H7 (cell line): ENCODE measurements around the gene CSNK1D. TPM values are rescaled to one million over a fixed set of nuclear protein-coding genes. Genes with fewer than 3 reads are reported as not detected.

ENCODE experiments used
- DNase-seq: peaks from one replicate; pipeline ENCODE4 v3.0.0; 2012
- H3K27me3 ChIP-seq: 2 replicates; pipeline ENCODE4 v1.6.0; 2011; ENCODE audit warnings: mild to moderate bottlenecking, low read length; ENCODE audit not compliant: control insufficient read depth, insufficient read depth
- H3K36me3 ChIP-seq: replicated peaks from 2 replicates; pipeline ENCODE4 v1.5.1; 2011; ENCODE audit warnings: low read length; ENCODE audit not compliant: control insufficient read depth, insufficient read depth
- H3K4me3 ChIP-seq: 2 replicates; pipeline ENCODE4 v1.5.1; 2011; ENCODE audit warnings: low read depth, mild to moderate bottlenecking, control low read depth, low read length, moderate library complexity; ENCODE audit not compliant: insufficient read depth
- total RNA-seq: library from RNA; depleted of rRNA; stranded (reverse); fragments of >200 nt; shearing (Covaris generic); gene quantifications from 2 replicates; pipeline ENCODE4 v1.2.3, GENCODE V29; 2014; rRNA removed

CSNK1D gene
- total RNA-seq: 31.7 and 37.3 TPM in 2 replicates

- Histone ChIP-seq H3K27me3 (no peaks in the 10 kb centered on the region), H3K36me3 (peaks cover 10% of the 10 kb centered on the region), H3K4me3 (peak within 1 kb of the TSS; percentile 52)
- DNase-seq: peak; percentile 100
Observed at GRCh38 chr17:82273327-82274133, at the start of gene CSNK1D. CSNK1D (minus strand) TSS chr17:82273700; CDS start chr17:82273381, 319 bp downstream.

- DNase-seq: no peak
- no peak overlapping the region for H3K4me3 ChIP-seq
- no peaks in the 10 kb centered on the region for H3K36me3 ChIP-seq
- no peaks in the 10 kb centered on the region; the same call in 1 of the 2 replicates for H3K27me3 ChIP-seq
Observed at GRCh38 chr17:82322526-82323453, 49.3 kb upstream of the CSNK1D start.

GRCh38 chr17:82321947-82322466 is 48.5 kb upstream of the CSNK1D start:
- Histone ChIP-seq H3K36me3 (no peaks in the 10 kb centered on the region), H3K27me3 (no peaks in the 10 kb centered on the region), H3K4me3 (no peak overlapping the region)
- no peak for DNase-seq

- DNase-seq: peak; percentile 98
- no peak overlapping the region for H3K4me3 ChIP-seq
- H3K27me3 ChIP-seq: no peaks in the 10 kb centered on the region
- H3K36me3 ChIP-seq: no peaks in the 10 kb centered on the region
Observed at GRCh38 chr17:82320956-82321927, 47.7 kb upstream of the CSNK1D start.

GRCh38 chr17:82320140-82320840 is 46.8 kb upstream of the CSNK1D start:
- no peak overlapping the region for H3K4me3 ChIP-seq
- DNase-seq: no peak
- no peaks in the 10 kb centered on the region for H3K27me3 ChIP-seq
- no peaks in the 10 kb centered on the region for H3K36me3 ChIP-seq

- Histone ChIP-seq H3K36me3 (no peaks in the 10 kb centered on the region), H3K27me3 (no peaks in the 10 kb centered on the region), H3K4me3 (no peak overlapping the region)
- no peak for DNase-seq
Observed at GRCh38 chr17:82319619-82320062, 46.1 kb upstream of the CSNK1D start.

GRCh38 chr17:82318772-82319606 is 45.5 kb upstream of the CSNK1D start:
- Histone ChIP-seq H3K27me3 (no peaks in the 10 kb centered on the region), H3K36me3 (no peaks in the 10 kb centered on the region), H3K4me3 (no peak overlapping the region)
- no peak for DNase-seq

- no peaks in the 10 kb centered on the region for H3K36me3 ChIP-seq
- H3K4me3 ChIP-seq: no peak overlapping the region
- no peaks in the 10 kb centered on the region for H3K27me3 ChIP-seq
- no peak for DNase-seq
Observed at GRCh38 chr17:82318169-82318498, 44.6 kb upstream of the CSNK1D start.

GRCh38 chr17:82317394-82318168 is 44.1 kb upstream of the CSNK1D start, which contains the start of gene CD7:
CD7 (minus strand) TSS chr17:82317608; CDS start chr17:82317495, 113 bp downstream.
- Histone ChIP-seq H3K36me3 (no peaks in the 10 kb centered on the region), H3K27me3 (no peaks in the 10 kb centered on the region), H3K4me3 (no peak within 1 kb of the TSS)
- DNase-seq: no peak

GRCh38 chr17:82316651-82317393 is 43.3 kb upstream of the CSNK1D start:
- Histone ChIP-seq H3K36me3 (no peaks in the 10 kb centered on the region), H3K4me3 (no peak overlapping the region), H3K27me3 (no peaks in the 10 kb centered on the region)
- no peak for DNase-seq

GRCh38 chr17:82315703-82316358 is 42.3 kb upstream of the CSNK1D start:
- no peaks in the 10 kb centered on the region for H3K36me3 ChIP-seq
- DNase-seq: peak; percentile 91
- H3K27me3 ChIP-seq: no peaks in the 10 kb centered on the region
- H3K4me3 ChIP-seq: no peak overlapping the region
